ENCODE results near the gene SERPINC1. TPM values are rescaled to one million over a fixed set of nuclear protein-coding genes. Genes with fewer than 3 reads are reported as not detected.

SERPINC1 gene
- total RNA-seq, 4 donors from 2014 or later: not detected

- Histone ChIP-seq H3K4me3 (peak within 1 kb of the TSS; percentile 69 to 86 (median 80)), H3K36me3 (peaks cover 0 to 23% (median 0%) of the 10 kb centered on the region in 3 donors), H3K4me1 (peaks cover 0 to 43% (median 6%) of the 10 kb centered on the region in 4 donors), H3K27me3 (no peaks in the 10 kb centered on the region), H3K27ac (peak within 1 kb of the TSS; percentile 94 to 98 (median 96)), H3K9me3 (no peaks in the 10 kb centered on the region)
- TF ChIP-seq CTCF (IDR thresholded peaks at IDR 0.05) (no peak), POLR2A (IDR thresholded peaks at IDR 0.05) (peak; percentile 63 to 76)
- DNase-seq: peak; percentile 96 to 99 (median 98)
These were observed 48.7 kb downstream of the SERPINC1 start, which contains the start of gene ZBTB37 for GRCh38 chr1:173868266-173869020. Gene ZBTB37 (plus strand): TSS chr1:173868380. CDS start chr1:173870226, 1,846 bp downstream.

- TF ChIP-seq POLR2A (IDR thresholded peaks at IDR 0.05): peak; percentile 98 to 99
- TF ChIP-seq CTCF (IDR thresholded peaks at IDR 0.05): peak in 1 of 6 experiments; percentile 3
- peak within 1 kb of the TSS; percentile 94 to 98 (median 96) for H3K27ac ChIP-seq
- DNase-seq: peak; percentile 99 to 100 (median 100)
- H3K4me1 ChIP-seq: peaks cover 0 to 43% (median 6%) of the 10 kb centered on the region in 4 donors
- peak within 1 kb of the TSS; percentile 69 to 86 (median 80) for H3K4me3 ChIP-seq
- H3K36me3 ChIP-seq: peaks cover 0 to 30% (median 0%) of the 10 kb centered on the region in 3 donors
- no peaks in the 10 kb centered on the region for H3K27me3 ChIP-seq
- H3K9me3 ChIP-seq: no peaks in the 10 kb centered on the region
These were observed 49.3 kb downstream of the SERPINC1 start, which contains the start of gene GAS5 for GRCh38 chr1:173867753-173868265. Gene GAS5 (minus strand): TSS chr1:173867989.

GRCh38 chr1:173867141-173867752 lies 49.9 kb downstream of the SERPINC1 start:
- Histone ChIP-seq H3K9me3 (no peaks in the 10 kb centered on the region), H3K27me3 (no peaks in the 10 kb centered on the region), H3K4me3 (peak overlapping the region; percentile 69 to 86 (median 80)), H3K4me1 (peaks cover 0 to 43% (median 6%) of the 10 kb centered on the region in 4 donors), H3K27ac (peak overlapping the region; percentile 94 to 98 (median 96)), H3K36me3 (peaks cover 0 to 35% (median 0%) of the 10 kb centered on the region in 3 donors)
- peak in 1 of 6 experiments; percentile 1 for TF ChIP-seq CTCF (IDR thresholded peaks at IDR 0.05)
- no peak for TF ChIP-seq POLR2A (IDR thresholded peaks at IDR 0.05)
- peak in 1 of 3 donors; percentile 21 for DNase-seq

GRCh38 chr1:173866413-173867115 lies 50.6 kb downstream of the SERPINC1 start:
- Histone ChIP-seq H3K4me1 (peaks cover 0 to 43% (median 6%) of the 10 kb centered on the region in 4 donors), H3K27me3 (no peaks in the 10 kb centered on the region), H3K4me3 (peak overlapping the region; percentile 69 to 86 (median 80)), H3K36me3 (peaks cover 0 to 38% (median 0%) of the 10 kb centered on the region in 3 donors), H3K9me3 (no peaks in the 10 kb centered on the region), H3K27ac (peak overlapping the region; percentile 94 to 98 (median 96))
- DNase-seq: no peak
- no peak for TF ChIP-seq POLR2A (IDR thresholded peaks at IDR 0.05)
- TF ChIP-seq CTCF (IDR thresholded peaks at IDR 0.05): no peak
